Stimulated activated CD8-positive, alpha-beta memory T cell treated with anti-CD3 and anti-CD28 coated beads, Interleukin-7, amount 100 ng/mL, for 4 hours (primary cell): Measurements from ENCODE around the gene SMAD7.

Source experiments
- DNase-seq, 2 donors: peaks; one replicate each; pipeline ENCODE4 v3.0.0-alpha.2; 2020; ENCODE audit warnings: low read depth in 2 of 2

The SMAD7 gene

GRCh38 chr18:48959921-48960920, 9.5 kb upstream of the SMAD7 start:
- no peak for DNase-seq

- no peak for DNase-seq
Measured at GRCh38 chr18:48959551-48959920, 8.8 kb upstream of the SMAD7 start.

DNA sequence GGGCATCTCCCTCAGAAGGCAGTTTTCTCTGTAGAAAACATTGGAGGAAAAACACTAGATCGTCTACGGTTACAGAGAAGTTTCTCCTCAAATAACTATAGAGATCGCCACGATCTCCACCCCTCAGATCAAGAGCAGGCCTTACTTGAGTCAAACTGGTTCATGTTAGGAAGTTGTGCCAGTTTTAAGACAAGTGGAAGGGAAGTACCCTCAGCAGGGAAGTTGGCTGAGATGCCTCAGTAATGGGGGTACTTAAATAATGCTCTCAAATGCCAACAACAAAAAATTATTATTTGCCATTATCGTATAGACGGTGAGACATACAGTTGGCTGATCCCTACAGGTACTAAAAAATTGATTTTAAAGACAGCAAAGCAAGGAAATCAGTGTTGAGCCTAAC, 8.2 kb upstream of the SMAD7 start:
- DNase-seq, result no peak

- DNase-seq, result no peak
Measured at GRCh38 chr18:48957616-48958015, 6.9 kb upstream of the SMAD7 start.

DNA sequence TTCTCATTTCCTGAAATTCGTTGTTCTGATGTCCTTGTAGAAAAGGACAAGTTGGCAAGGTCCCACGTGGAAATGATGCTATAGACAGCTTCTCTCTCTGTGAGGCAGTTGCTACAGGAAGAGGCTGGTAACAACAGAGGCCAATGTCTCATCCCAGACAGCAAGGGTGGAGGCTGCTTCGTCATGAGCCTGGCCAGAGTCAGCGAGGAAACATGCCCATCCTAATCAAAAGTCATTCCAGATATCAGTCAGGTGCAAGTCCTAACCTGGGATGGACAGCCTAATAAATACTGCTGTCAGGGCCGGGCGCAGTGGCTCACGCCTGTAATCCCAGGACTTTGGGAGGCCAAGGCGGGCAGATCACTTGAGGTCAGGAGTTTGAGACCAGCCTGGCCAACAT, 6.4 kb upstream of the SMAD7 start:
- DNase-seq, result no peak

DNA sequence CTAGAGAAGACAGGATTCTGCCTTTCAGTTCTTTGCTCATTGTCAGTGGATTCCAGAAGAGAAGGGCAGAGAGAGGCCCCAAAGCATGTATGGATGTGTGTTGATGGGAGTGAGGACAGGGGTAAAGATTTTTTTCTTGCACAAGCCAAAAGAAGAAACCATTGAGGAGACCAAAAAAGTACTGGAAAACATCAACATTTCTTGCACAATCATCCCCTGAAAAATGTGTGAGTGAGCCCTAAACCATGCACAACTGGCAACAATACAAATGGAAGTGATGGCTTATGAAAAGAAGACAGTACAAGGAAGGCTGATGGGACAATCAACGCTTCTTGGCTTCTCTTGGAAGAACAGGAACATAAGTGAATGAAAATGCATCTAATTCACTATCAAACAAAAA, 5.6 kb upstream of the SMAD7 start:
- DNase-seq, result no peak

DNA sequence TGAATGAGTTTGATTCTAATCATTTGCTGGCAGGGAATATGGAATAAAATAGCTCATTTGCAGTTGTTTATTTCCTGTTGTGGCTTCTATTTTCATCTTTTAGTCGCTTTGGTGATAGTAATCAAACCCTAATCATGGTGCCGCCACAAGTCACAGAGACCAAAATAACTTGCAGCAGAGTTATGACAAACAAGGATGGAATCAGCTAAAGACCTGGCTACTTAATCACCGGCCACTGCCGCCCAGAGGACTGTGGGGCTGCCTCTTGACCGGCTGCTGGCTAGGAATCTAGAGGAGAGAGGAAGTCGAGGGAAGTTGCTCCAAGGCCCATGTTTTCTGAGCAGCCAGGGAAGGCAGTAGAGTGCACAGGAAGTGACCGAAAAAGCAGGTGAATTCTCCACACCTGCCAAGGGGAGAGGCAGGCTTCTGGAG, 5.1 kb upstream of the SMAD7 start:
- DNase-seq, result no peak

- no peak for DNase-seq
Measured at GRCh38 chr18:48954886-48955819, 4.4 kb upstream of the SMAD7 start.

GRCh38 chr18:48953104-48953706, 2.4 kb upstream of the SMAD7 start:
- no peak for DNase-seq

- DNase-seq, result peak in 1 of 2 donors; percentile 48
Measured at GRCh38 chr18:48952287-48953103, 1.7 kb upstream of the SMAD7 start.

GRCh38 chr18:48951448-48952286, 902 bp upstream of the SMAD7 start:
- DNase-seq, result peak; percentile 66 to 84

DNA sequence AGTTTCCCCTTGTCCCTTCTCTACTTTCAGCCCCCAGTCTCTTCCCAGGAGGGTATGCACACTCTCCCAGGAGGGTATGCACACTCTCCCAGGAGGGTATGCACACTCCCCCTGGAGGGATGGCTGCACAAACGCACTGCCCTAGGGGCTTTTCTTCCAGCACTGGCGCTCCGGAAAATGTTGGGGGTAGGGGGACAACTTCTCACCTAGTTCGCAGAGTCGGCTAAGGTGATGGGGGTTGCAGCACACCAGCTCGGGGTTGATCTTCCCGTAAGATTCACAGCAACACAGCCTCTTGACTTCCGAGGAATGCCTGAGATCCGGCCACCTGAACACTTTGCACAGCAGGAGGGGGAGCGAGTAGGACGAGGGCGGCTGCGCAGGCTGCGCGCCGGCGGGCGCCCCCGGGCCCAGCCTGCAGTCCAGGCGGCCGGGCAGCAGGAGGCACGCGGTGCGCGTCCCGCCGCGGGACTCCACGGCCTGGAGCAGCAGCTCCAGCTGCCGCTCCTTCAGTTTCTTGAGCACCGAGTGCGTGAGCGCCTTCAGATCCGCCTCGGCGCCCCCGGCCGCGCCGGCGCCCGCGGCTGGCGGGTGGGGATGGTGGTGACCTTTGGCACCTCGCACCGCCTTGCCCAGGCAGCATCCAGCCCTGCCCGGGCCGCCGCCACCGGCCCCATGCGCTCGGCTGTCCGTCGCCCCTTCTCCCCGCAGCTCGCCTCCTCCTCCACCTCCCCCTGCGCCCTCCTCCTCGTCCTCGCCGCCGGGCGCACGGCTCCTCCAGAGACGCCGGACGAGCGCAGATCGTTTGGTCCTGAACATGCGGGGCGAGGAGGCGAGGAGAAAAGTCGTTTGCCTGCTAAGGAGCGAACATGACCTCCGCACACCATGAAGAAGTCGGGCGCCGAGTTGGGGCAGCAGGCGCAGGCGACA, 894 bp downstream of the SMAD7 start:
- no peak for DNase-seq

- peak in 1 of 2 donors; percentile 34 for DNase-seq
Measured at GRCh38 chr18:48949050-48949605, 1.6 kb downstream of the SMAD7 start.

DNA sequence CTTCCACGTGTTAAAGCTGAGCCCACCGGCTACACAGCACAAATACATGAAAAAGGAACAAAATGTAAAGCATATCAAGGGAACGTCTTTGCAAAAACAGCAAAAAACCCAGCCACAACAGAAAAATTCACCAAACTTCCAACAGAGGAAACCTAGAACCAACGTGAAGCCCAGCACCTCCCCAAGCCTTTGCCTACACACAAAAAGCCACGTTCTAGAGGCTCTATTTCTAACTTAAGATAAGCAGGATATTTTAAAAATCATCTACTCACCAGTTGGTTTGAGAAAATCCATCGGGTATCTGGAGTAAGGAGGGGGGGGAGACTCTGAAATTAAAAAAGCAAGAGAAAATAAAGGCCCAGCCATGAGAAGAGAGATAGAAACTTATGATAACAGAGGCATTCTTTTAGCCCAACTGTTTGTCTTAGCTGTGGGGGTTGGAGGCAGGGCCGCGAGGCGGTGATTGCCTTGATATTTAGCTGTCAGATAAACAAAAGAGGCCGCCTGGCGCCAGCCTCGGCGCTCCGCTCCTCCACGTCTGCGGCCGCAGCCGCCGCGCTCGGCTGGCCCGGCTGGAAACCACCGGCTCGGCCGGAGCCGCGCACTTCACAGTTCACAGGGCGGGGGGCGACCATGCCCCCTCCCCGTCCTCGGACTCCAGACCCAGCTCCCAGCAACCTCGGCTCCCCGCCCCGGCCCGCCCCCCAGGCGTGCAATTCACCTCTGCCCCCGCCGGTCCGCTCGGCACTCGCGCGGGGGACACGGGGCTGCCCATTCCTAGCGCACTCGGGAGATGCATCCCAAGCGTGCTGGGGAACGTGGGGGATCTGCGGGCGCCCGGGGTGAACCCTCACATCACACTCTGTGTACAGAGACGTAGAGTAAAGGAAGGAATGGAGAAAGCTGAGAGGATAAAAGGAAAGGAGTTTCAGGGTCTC, 2.4 kb downstream of the SMAD7 start:
- DNase-seq, result peak in 1 of 2 donors; percentile 36

GRCh38 chr18:48947560-48947959, 3.2 kb downstream of the SMAD7 start:
- DNase-seq, result no peak

DNA sequence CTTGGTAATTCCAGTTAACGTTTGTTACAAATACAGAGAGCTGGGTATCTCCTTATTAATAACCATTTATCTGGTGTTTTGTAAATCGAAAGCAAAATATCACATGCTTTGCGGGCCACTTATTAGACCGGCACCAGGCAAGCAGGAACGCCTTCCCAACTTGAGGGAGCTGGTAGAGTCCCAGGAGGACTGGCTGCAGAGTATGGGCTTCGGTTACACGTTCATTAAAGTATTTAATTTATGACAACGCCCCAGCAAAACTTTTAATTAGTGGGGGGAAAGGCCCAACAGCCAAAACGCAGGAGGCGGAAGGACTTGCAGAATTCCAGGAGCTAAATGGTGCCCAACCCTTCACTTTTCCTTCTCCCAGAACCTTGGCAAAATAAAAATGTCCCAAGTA, 3.7 kb downstream of the SMAD7 start:
- no peak for DNase-seq

DNA sequence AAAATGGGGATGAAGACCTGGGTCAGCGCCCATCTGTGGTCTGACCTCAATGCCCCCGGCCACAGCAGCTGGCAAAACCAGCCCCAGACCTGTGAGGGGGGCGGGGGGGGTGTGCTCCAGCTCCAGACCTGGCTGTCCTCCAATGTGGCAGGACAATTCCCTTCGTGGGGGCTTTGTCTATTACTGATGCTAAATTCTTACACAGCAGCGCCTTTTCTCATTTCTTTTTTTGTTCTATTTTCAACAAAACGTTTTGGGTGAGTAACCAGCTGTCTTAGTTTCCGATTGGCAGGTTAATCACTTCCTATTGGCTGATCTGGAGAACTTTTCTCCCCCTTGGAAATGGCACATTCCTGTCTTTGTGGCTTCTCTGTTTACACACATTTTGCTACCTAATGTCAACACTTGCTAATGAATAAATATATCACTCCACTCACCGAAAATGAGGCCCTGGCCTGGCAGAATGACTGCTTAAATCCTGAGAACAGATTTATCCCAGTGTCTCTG, 4.4 kb downstream of the SMAD7 start:
- DNase-seq, result no peak

DNA sequence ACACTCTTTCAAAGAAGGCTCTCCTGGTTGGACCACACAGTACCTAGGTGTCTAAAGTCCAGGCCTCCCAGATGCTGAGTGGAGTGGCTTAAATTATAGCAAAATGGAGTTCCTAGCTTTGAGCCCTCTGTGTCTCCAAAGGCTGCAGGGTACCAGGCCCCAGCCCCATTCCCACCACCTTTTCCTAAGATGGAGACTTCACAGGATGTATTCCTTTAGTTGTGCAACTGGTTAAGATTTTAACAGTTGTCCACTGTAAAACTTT, 4.9 kb downstream of the SMAD7 start:
- DNase-seq, result no peak
